HG03175 (cell line): ENCODE results near the gene PDE7B.

Source experiments
- ATAC-seq: cut with Tn5 transposase; IDR thresholded peaks from one replicate; pipeline ENCODE4 v1.9.1; 2021; ENCODE audit warnings: mild to moderate bottlenecking, moderate library complexity; ENCODE audit not compliant: unreplicated experiment

Gene PDE7B

DNA sequence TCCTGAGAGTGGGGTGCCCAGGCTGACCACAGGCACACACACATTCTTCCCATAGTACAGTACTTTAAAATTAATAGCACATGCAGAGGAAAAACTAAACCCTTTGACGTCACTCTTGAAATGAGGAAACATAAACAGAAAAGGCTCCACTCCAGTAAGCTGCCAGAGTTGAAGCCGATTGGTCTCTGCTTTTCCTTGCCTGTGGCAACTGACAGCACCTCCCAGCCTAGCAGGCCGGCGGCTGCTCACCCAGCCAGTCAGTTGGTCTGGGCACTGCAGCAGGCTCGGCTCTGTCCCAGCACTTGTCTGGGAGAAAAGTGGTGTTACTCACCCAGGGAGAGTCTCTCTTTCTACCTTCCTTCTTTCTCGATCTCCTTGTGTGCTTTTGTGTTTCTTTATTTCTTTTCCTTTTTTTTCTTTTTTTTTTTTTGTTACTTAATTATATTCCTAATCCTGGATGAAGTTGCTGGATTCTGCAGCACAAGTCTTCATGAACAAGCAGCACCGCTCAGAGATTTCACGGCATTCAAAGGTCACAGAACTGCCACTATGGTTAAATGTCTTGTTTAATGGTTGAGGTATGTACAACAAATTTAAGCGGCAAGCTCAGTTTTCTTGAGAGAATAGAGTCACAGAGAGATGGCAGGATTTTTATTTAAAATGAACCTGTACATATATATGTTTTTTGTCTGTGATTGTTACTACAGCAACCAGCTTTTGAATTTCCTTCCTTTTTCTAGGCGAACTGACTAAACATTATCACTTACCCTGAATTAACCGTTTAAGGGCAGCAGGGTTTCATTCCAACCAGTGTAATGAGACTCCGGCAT, at the start of gene PDE7B:
TSS of gene PDE7B (plus strand) at position 260 of the 830 bp plus-strand sequence.
- peak; percentile 82 for ATAC-seq

DNA sequence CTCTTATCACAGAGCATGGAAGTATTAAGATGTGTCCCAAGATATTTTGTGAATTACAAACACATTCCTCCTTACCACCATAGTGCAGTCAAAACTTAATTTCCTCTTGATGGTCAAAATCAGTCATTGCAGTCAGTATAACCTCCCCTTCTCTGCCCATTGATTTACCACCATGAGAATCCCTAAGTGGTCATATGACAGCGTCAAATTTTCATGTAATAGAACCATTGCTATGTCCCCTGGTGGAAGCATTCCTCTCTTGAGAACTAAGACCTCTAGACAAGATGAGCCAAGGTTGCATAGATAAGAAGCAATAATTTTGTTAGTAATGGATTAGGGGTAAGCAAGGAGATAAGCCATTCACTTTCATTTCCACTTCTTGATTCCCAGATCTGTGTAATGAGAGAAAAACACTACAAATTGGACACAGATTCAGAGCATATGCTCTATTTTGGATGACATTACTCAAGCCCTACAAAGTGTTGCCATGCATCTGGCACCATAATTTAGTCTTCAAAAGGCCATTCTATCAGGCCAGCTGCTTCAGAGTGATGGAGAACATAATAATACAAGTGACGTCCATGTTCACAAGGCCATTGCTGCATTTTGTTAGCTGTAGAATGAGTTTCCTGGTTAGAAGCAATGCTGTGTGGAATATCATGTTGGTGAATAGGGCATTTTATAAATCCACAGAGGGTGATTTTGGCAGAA, 49.6 kb upstream of the PDE7B start:
- ATAC-seq, result no peak

GRCh38 chr6:135810486-135810885, 41.0 kb upstream of the PDE7B start:
- no peak for ATAC-seq

GRCh38 chr6:135811170-135811569, 40.3 kb upstream of the PDE7B start:
- no peak for ATAC-seq

DNA sequence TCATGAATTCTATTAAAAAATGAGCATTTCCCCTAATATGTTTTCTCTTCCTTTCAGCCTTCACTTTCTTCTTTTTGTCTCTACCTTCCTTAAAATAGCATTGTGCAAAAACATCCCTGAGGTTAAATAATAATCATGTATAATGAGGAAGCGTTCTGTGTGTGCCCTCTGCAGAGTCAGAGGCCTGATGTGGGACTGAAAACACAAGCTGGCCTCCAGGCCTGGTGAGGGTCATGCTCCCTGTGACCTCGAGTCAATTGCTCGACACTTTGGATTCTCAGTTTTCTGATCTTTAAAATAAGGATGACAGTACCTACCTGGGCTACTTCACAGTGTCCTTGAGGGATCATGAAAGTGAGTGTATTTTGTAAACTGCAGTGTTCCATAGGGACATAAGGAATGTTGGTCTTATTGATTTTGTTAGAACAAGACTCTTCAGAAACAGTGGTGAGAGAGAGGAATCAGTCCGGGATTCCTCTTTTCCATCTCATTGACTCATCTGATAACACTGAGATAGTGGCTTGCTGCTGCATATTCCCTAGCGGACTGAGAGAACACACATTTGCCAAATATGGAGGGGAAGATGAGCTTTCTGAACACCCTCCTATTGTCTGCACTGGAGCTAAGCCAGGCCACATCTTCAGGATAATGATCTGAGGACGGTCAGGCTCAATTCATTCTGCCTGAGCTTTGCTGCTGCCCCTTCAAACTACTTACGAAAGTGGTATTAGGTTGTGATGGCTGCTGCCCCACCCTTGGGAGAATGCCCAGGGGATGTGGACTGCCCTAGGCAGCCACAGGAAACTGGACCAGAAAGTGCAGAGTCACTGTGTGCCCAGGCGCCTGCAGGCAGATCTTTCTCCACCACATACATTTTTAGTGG, 39.6 kb upstream of the PDE7B start:
- ATAC-seq, result no peak

- no peak for ATAC-seq
These were observed 38.1 kb upstream of the PDE7B start for GRCh38 chr6:135813401-135813800.

DNA sequence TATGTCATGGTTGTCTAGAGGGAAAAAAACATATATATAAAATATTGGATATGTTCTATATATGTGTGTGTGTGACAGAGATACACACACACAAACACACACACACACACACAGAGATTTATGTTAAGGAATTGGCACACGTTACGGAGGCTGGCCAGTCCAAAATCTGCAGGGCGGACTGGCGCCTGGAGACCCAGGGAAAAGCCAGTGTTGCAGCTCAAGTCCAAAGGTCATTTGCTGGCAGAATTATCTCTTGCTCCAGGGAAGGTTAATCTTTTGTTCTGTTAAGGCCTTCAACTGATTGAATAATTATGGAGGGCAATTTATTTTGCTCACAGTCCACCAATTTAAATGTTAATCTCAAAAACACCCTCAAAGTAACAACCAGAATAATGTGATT, 37.5 kb upstream of the PDE7B start:
- ATAC-seq, result no peak

GRCh38 chr6:135815216-135815615, 36.3 kb upstream of the PDE7B start:
- ATAC-seq, result no peak

DNA sequence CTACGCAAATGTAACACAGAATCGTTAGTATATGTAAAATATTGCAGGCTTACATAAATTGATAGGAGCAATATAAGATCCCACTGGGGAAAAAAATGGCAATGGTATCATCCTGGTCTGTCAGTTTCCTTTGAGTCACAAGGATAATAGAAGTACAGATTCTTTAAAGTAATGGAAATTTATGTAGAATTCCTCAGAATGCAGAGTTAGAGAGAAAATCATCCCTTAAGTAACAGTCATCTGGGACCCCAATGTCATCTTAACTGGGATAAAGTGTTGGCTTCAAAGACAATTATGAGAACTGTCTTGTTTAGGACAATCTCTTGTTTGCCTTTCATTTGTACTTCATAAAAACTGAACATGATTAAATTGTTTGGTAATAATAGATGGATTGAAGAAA, 34.5 kb upstream of the PDE7B start:
- no peak for ATAC-seq

- ATAC-seq, result no peak
These were observed 31.8 kb upstream of the PDE7B start for GRCh38 chr6:135819665-135820064.

DNA sequence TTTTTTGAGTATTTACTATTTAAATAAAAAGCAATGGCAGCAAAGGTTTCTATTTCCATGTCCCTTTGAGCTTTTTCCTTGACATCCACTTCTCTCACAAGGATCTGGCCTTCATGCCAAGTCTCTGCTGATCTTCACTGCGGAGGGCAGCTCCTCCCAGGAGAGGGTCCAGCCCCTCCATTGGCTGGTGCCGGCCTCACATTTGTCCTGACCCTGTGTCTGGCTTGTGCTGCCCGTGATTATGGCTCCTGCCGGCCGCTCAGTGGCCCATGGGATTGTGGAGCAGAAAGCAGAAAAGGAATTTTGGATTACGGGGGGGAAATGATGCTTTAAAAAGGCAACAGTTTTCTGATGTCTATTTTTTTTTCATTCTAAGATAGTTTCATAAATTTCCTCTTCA, 31.2 kb upstream of the PDE7B start:
- ATAC-seq, result no peak

GRCh38 chr6:135823851-135824250, 27.6 kb upstream of the PDE7B start:
- ATAC-seq, result no peak

GRCh38 chr6:135826236-135826804, 25.2 kb upstream of the PDE7B start:
- ATAC-seq, result no peak

GRCh38 chr6:135828021-135828420, 23.5 kb upstream of the PDE7B start:
- no peak for ATAC-seq

DNA sequence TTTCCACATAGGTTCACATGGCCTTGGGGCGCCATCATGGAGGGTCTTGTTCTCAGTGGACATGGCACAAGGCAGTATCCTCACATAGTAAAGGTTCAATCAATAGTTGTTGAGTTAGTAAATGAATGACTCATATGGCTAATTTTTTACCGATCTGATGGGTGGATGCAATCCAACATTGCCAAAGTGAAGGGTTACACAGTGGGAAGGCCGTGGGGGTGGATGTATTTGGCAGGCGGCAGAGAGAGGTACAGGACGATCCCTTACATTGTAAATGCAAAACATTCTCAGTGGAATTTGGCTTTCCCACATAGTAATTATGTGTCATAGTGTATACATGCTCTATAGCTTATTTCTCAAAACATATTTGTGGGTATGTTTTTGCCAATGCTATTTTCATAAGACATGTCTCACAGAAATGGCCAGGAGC, 21.0 kb upstream of the PDE7B start:
- no peak for ATAC-seq

DNA sequence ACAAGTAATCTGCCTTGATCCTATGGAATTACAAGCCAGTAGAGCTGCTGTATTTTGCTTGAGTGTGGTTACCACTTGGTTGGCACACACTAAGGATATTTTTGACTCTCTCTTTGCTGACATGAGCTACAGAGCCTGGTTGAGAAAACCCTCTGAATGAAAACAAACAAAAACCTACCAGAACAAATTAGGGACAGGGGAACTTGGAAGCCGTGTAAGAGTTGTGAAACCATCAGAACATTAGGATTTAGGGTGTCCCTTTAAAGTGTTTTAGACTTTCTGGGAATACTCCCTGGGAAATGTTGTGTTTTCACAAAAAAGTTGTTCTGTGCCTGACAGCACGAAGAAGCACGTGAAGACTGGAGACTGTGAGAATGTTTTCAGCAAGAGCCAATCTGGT, 20.5 kb upstream of the PDE7B start:
- no peak for ATAC-seq

GRCh38 chr6:135832166-135832565, 19.3 kb upstream of the PDE7B start:
- ATAC-seq, result no peak

GRCh38 chr6:135833771-135834170, 17.7 kb upstream of the PDE7B start:
- no peak for ATAC-seq

DNA sequence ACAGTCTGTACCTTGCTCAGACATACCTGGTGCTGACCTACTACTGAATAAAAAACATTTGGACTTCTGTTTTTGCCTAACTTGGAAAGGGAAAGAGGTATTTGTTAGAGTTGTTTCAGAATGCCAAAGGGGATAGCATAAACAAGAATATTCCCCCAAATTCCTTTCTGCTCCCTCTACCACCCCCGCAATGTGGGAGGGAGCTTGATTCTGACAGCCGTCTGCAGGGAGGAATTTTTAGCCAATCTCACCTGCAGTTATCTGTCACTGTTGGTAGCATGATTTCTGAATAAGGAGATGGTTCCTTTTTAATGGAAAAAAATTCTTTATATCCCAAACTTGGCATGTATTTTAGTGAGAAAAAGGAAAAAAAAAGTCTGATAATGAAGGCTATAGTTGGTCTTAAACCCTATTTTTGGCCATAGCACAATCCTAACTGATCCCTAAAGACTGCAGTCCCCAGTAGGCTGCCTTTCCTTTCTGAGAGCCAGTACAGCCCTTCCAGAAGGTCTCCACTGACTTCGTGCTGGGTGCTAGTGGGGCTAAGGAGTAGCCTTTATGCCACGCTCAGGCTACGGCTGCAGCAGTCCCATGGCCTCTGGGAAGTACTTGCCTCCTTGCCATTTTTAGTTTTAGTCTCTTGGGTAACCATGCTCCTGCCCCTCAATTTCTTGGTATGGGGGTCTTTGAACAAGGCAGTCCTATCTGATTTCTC, 13.6 kb upstream of the PDE7B start:
- no peak for ATAC-seq

DNA sequence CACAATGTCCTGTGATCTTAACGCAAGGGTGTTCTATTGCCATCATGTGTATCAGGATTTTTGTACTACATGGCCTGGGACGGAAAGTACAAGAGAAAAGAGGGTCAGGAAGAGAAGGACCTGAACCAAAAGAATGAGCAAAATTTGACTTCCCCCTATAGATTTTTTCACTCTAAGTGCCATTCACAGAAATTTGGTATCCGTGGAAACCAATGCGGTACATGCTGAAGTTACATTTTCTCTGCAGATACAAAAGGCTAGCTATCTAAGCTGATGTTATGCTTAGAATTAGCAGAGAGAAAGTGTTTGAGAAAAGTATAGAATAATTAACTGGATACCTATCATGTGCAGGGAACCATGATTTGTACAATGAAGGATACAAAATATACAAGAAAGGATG, 12.4 kb upstream of the PDE7B start:
- no peak for ATAC-seq
